Measurements from ENCODE around the gene ZC4H2.
A peak's percentile ranks its signal among the peaks of the same experiment; 100 is the strongest.
"Not testable (repeated sequence)": the region's sequence is repeated elsewhere in the genome, so short reads cannot be mapped to it uniquely, and the experiment has no call there.

Gene ZC4H2

GRCh38 chrX:64908121-64908520 is 68.1 kb downstream of the ZC4H2 start:
- no peak for DNase-seq (ENCODE audit: low read depth)
- TF ChIP-seq POLR2A (IDR thresholded peaks at IDR 0.05; ENCODE audit: extremely low read depth, insufficient read length) (no peak), MYC (IDR thresholded peaks at IDR 0.05; ENCODE audit: low read depth, low read length) (no peak)
- TF ChIP-seq, protein P1, sequence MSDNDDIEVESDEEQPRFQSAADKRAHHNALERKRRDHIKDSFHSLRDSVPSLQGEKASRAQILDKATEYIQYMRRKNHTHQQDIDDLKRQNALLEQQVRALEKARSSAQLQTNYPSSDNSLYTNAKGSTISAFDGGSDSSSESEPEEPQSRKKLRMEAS (IDR thresholded peaks at IDR 0.05; ENCODE audit: low read depth, low read length) = no peak
- TF ChIP-seq, protein P2, sequence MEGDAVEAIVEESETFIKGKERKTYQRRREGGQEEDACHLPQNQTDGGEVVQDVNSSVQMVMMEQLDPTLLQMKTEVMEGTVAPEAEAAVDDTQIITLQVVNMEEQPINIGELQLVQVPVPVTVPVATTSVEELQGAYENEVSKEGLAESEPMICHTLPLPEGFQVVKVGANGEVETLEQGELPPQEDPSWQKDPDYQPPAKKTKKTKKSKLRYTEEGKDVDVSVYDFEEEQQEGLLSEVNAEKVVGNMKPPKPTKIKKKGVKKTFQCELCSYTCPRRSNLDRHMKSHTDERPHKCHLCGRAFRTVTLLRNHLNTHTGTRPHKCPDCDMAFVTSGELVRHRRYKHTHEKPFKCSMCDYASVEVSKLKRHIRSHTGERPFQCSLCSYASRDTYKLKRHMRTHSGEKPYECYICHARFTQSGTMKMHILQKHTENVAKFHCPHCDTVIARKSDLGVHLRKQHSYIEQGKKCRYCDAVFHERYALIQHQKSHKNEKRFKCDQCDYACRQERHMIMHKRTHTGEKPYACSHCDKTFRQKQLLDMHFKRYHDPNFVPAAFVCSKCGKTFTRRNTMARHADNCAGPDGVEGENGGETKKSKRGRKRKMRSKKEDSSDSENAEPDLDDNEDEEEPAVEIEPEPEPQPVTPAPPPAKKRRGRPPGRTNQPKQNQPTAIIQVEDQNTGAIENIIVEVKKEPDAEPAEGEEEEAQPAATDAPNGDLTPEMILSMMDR (IDR thresholded peaks at IDR 0.05; ENCODE audit: low read depth, low read length) = no peak

GRCh38 chrX:64894454-64895038 is 81.7 kb downstream of the ZC4H2 start:
- peak; percentile 44 for DNase-seq (ENCODE audit: low read depth)
- TF ChIP-seq, protein P2 (IDR thresholded peaks at IDR 0.05; ENCODE audit: low read depth, low read length) = peak; percentile 67
- TF ChIP-seq, protein P1 (IDR thresholded peaks at IDR 0.05; ENCODE audit: low read depth, low read length) = no peak
- H3K4me3 ChIP-seq (ENCODE audit: low read depth, low read length) = no peak overlapping the region

More at GRCh38 chrX:64908121-64908520, 68.1 kb downstream of the ZC4H2 start:
- H3K4me3 ChIP-seq (ENCODE audit: low read depth, low read length) = no peak overlapping the region

DNA sequence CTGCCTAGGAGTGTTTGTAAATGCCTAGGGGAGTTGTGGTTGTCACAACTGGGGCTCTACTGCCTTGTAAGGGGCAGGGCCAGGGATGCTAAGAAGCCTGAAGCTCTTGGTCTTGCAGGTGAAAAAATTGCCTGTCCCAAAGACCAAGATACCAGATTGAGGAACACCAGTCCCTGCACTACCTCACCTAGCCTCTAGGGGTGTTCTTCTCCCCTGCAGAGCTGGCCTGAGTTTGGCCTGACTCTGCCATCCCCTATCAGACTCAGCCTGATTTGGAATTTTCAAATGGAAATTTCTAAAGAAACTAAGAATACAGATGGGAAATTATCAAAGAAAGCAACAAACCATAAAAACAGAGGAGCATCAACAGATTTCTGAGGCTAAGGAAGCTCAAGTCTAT is 90.4 kb downstream of the ZC4H2 start:
- no peak overlapping the region for H3K4me3 ChIP-seq (ENCODE audit: low read depth, low read length)
- peak; percentile 12 for DNase-seq (ENCODE audit: low read depth)
- TF ChIP-seq, protein P2 (IDR thresholded peaks at IDR 0.05; ENCODE audit: low read depth, low read length) = peak; percentile 52
- TF ChIP-seq, protein P1 (IDR thresholded peaks at IDR 0.05; ENCODE audit: low read depth, low read length) = no peak

GRCh38 chrX:64878709-64879108 is 97.5 kb downstream of the ZC4H2 start:
- not testable (repeated sequence) for H3K4me3 ChIP-seq (ENCODE audit: low read depth, low read length); DNase-seq (ENCODE audit: low read depth)

DNA sequence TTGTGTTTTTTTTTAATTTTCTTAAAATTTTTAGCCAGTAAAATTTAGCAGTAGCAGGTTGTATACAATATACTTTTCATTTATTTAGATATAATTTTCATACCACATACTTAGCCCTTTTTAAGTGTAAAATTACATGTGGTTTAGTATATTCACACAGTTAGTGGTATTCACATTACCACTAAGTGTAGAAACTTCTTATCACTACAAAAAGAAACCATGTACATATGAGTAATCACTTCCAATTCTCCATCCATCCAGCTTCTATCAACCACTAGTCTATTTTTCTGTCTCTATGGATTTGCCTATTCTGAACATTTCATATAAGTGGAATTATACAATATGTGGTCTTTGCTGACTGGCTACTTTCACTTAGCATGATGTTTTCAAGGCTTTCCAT is 109.0 kb downstream of the ZC4H2 start:
- no peak for DNase-seq (ENCODE audit: low read depth)
- no peak overlapping the region for H3K4me3 ChIP-seq (ENCODE audit: low read depth, low read length)
- TF ChIP-seq, protein P1 (IDR thresholded peaks at IDR 0.05; ENCODE audit: low read depth, low read length) = no peak
- TF ChIP-seq, protein P2 (IDR thresholded peaks at IDR 0.05; ENCODE audit: low read depth, low read length) = no peak
- TF ChIP-seq POLR2A (IDR thresholded peaks at IDR 0.05; ENCODE audit: extremely low read depth, insufficient read length) (no peak), MYC (IDR thresholded peaks at IDR 0.05; ENCODE audit: low read depth, low read length) (no peak)
